Parathyroid adenoma (tissue), 2 donors: ENCODE data around the gene DUSP8.
"Not testable (repeated sequence)": the region's sequence is repeated elsewhere in the genome, so short reads cannot be mapped to it uniquely, and the experiment has no call there.

Experiments used
- H2AFZ ChIP-seq: fragments of 300-600 bp; sonication (generic); one replicate; pipeline ENCODE4 v1.7.0; 2017; ENCODE audit warnings: antibody characterized with exemption, mild to moderate bottlenecking
- H3K27ac ChIP-seq: fragments of 300-600 bp; sonication (generic); one replicate; pipeline ENCODE4 v1.7.0; 2017
- H3K27me3 ChIP-seq: fragments of 300-600 bp; sonication (generic); one replicate; pipeline ENCODE4 v1.7.0; 2017; ENCODE audit warnings: low read length; ENCODE audit not compliant: control insufficient read depth, insufficient read depth
- H3K36me3 ChIP-seq: fragments of 300-600 bp; sonication (generic); one replicate; pipeline ENCODE4 v1.7.0; 2017; ENCODE audit warnings: low read length; ENCODE audit not compliant: control insufficient read depth, insufficient read depth
- H3K4me1 ChIP-seq: fragments of 300-600 bp; sonication (generic); one replicate; pipeline ENCODE4 v1.7.0; 2017; ENCODE audit warnings: control low read depth
- H3K4me2 ChIP-seq: fragments of 300-600 bp; sonication (generic); one replicate; pipeline ENCODE4 v1.7.0; 2017; ENCODE audit warnings: low read length
- H3K4me3 ChIP-seq: fragments of 300-600 bp; sonication (generic); one replicate; pipeline ENCODE4 v1.7.0; 2017; ENCODE audit warnings: low read depth, low read length
- H3K79me2 ChIP-seq: fragments of 300-600 bp; sonication (generic); one replicate; pipeline ENCODE4 v1.7.0; 2017; ENCODE audit warnings: control low read depth
- H3K9ac ChIP-seq: fragments of 300-600 bp; sonication (generic); one replicate; pipeline ENCODE4 v1.7.0; 2017; ENCODE audit warnings: mild to moderate bottlenecking
- H3K9me3 ChIP-seq: fragments of 300-600 bp; sonication (generic); one replicate; pipeline ENCODE4 v1.7.0; 2017; ENCODE audit warnings: low read length; ENCODE audit not compliant: control insufficient read depth
- TF ChIP-seq, protein P1 (sequence below): fragments of 300-600 bp; sonication (generic); IDR thresholded peaks from one replicate; pipeline ENCODE4 v1.7.0; 2017; ENCODE audit warnings: antibody characterized with exemption, mild to moderate bottlenecking
- donor health status: primary hyperparathyroidism.

Gene DUSP8

DNA sequence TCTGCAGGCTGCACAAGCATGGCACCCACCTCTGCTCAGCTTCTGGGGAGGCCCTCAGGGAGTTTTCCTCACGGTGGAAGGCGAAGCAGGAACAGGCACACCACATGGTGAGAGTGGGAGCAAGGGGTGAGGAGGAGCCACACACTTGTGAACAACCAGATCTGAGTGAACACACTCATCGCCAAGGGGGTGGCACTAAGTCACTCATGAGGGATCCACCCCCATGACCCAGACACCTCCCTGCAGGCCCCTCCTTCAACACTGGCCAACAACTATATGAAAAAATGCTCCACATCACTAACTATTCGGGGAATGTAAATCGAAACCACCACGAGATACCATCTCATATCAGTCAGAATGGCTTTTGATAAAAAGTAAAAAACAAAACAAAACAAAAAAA, 26.7 kb upstream of the DUSP8 start:
- no peak overlapping the region for H3K27ac ChIP-seq
- TF ChIP-seq, protein P1, sequence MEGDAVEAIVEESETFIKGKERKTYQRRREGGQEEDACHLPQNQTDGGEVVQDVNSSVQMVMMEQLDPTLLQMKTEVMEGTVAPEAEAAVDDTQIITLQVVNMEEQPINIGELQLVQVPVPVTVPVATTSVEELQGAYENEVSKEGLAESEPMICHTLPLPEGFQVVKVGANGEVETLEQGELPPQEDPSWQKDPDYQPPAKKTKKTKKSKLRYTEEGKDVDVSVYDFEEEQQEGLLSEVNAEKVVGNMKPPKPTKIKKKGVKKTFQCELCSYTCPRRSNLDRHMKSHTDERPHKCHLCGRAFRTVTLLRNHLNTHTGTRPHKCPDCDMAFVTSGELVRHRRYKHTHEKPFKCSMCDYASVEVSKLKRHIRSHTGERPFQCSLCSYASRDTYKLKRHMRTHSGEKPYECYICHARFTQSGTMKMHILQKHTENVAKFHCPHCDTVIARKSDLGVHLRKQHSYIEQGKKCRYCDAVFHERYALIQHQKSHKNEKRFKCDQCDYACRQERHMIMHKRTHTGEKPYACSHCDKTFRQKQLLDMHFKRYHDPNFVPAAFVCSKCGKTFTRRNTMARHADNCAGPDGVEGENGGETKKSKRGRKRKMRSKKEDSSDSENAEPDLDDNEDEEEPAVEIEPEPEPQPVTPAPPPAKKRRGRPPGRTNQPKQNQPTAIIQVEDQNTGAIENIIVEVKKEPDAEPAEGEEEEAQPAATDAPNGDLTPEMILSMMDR, result no peak
- H3K27me3 ChIP-seq, result no peaks in the 10 kb centered on the region
- no peak overlapping the region for H3K4me2 ChIP-seq
- H3K36me3 ChIP-seq, result no peaks in the 10 kb centered on the region
- no peak overlapping the region for H2AFZ ChIP-seq
- no peak overlapping the region for H3K4me3 ChIP-seq
- no peaks in the 10 kb centered on the region for H3K9me3 ChIP-seq
- no peaks in the 10 kb centered on the region for H3K4me1 ChIP-seq
- no peaks in the 10 kb centered on the region for H3K79me2 ChIP-seq
- no peak overlapping the region for H3K9ac ChIP-seq

DNA sequence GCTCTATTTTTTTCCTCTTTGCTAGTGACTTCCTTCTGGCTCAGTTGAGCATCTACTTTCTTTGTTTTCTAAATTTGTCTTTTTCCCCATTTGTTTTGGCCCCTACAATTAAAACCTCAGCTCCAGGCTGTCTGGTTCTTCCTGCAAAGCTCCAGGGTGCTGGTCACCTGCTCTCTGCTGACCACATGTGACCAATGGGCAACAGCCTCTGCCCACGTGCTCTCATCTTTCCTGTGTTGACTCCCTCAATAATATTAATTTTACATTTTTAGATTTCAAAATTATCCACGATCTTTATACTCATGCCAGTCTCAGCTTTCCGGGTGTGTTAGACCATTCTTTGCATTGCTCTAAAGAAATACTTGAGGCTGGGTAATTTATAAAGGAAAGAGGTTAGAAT, 26.3 kb upstream of the DUSP8 start:
- H2AFZ ChIP-seq, H3K9ac ChIP-seq, H3K36me3 ChIP-seq, H3K79me2 ChIP-seq, H3K4me3 ChIP-seq, H3K27me3 ChIP-seq, H3K4me2 ChIP-seq, H3K9me3 ChIP-seq, H3K4me1 ChIP-seq, H3K27ac ChIP-seq: not testable (repeated sequence)

DNA sequence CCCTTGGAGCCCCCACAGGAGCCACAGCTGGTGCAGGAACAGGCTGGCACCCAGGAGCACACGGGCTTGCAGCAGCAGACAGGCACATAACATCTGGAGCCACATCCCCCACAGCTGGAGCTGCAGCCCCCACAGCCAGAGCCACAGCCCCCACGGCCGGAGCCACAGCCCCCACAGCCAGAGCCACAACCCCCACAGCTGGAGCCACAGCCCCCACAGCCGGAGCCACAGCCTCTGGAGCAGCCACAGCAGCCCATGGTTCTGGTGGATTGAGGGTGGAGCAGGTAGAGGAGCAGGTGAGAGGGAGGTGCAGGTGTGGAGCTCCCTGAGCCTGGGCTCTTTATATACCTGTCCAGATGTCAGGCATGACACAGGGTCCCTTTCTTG, 25.9 kb upstream of the DUSP8 start, which contains the start of gene KRTAP5-2:
KRTAP5-2 (minus strand) TSS at position 301 of the 387 bp plus-strand sequence; CDS start at position 257, 44 bp downstream.
- Histone ChIP-seq H3K27me3 (no peaks in the 10 kb centered on the region), H3K36me3 (no peaks in the 10 kb centered on the region), H3K4me1 (no peaks in the 10 kb centered on the region), H3K9me3 (no peaks in the 10 kb centered on the region), H3K27ac (no peak within 1 kb of the TSS), H3K4me3 (no peak within 1 kb of the TSS), H3K4me2 (no peak within 1 kb of the TSS), H2AFZ (no peak within 1 kb of the TSS), H3K79me2 (no peaks in the 10 kb centered on the region), H3K9ac (no peak within 1 kb of the TSS)
- TF ChIP-seq, protein P1, result no peak

DNA sequence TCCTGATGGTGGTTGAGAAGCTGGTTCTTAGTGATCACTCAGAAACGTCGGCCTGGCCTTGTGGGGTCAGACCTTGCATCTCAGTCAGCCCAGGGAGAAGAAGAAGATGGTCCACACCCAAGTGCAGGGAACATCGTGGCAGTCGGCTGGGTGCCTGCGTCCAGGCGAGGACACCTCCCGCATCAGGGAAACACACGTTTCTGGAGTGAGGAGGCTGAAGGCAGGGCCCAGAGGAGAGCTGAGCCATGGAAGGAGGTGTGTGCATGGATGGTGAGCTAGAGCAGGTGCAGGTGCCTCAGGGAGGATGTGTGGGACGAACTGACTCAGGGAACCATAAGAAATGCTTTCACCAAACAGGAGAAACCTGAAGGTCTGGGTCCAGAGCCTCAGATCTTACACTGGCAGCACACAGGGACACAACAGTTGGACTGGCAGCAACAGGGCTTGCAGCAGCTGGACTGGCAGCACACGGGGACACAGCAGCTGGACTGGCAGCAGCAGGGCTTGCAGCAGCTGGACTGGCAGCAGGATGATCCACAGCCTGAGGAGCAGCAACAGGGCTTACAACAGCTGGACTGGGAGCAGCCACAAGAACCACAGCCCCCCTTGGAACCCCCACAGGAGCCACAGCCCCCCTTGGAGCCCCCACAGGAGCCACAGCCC, 25.4 kb upstream of the DUSP8 start:
- H3K27me3 ChIP-seq, result no peaks in the 10 kb centered on the region
- H3K4me1 ChIP-seq, result no peaks in the 10 kb centered on the region
- no peak overlapping the region for H3K4me2 ChIP-seq
- no peak overlapping the region for H2AFZ ChIP-seq
- no peak overlapping the region for H3K9ac ChIP-seq
- H3K36me3 ChIP-seq, result no peaks in the 10 kb centered on the region
- H3K9me3 ChIP-seq, result no peaks in the 10 kb centered on the region
- TF ChIP-seq, protein P1, result no peak
- H3K4me3 ChIP-seq, result no peak overlapping the region
- H3K79me2 ChIP-seq, result no peaks in the 10 kb centered on the region
- no peak overlapping the region for H3K27ac ChIP-seq

DNA sequence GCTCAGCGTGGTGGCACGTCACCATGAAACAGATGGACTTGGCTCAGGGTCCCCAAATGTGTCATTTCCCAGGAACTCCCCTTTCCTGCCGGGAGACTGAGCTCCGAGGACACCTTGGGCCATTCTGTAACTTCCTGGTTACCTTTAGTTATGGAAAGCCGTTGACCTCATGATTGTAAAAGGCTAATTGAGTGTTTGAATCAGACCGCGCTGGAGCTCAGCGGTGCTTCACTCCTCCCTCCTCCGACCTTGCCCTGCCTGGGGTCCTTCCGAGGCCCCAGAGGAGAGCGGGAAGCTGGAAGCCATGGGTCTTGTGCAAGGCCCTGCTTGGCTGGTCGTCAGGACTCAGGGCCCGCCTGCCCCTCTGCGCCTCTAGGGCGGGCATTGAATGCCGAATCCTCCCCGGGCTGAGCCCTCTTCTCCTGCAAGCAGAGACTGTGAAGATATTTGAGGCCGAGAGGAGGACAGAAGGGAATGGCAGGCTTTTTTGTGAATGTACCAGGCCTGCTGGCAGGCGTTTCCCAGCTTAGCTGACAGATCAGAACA, 24.6 kb upstream of the DUSP8 start:
- not testable (repeated sequence) for H3K27ac ChIP-seq, H3K27me3 ChIP-seq

DNA sequence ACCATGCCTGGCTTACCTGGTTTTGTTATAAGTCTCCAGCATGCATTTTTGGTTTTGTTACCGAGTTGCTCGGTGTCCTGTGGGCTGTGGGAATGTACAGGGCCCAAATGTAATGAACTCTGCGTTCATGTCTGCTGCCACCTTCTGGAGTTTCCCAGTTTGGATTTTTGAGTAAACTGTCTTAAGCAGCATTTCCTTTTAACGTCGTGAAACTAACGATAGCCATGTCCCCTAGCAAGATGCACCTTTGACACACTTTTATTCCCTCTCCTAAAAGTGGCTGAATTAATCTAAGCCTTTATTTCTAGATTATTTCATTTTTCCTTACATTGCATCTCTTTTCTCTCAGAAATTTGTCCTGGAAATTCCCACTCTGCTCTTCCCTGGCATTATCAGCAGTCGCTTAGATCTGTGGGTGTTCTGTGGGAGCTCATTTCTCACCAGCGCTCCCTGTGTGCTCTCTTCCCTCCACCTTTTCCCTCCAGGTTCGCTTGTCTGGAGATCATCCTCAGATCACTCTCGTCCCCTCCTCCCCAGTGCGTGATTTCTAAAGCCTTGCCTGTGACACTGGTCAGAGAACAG, 24.0 kb upstream of the DUSP8 start:
- not testable (repeated sequence) for H3K36me3 ChIP-seq, H3K27ac ChIP-seq, H2AFZ ChIP-seq, H3K4me2 ChIP-seq, H3K4me3 ChIP-seq, H3K9me3 ChIP-seq, H3K4me1 ChIP-seq, H3K27me3 ChIP-seq, H3K79me2 ChIP-seq, H3K9ac ChIP-seq

More for the DNA sequence above, 24.6 kb upstream of the DUSP8 start:
- not testable (repeated sequence) for H3K79me2 ChIP-seq, H3K36me3 ChIP-seq, H3K9ac ChIP-seq, H3K4me1 ChIP-seq, H3K9me3 ChIP-seq, H3K4me3 ChIP-seq, H3K4me2 ChIP-seq, H2AFZ ChIP-seq
